Measurements from ENCODE around the gene XKR8.

DNA sequence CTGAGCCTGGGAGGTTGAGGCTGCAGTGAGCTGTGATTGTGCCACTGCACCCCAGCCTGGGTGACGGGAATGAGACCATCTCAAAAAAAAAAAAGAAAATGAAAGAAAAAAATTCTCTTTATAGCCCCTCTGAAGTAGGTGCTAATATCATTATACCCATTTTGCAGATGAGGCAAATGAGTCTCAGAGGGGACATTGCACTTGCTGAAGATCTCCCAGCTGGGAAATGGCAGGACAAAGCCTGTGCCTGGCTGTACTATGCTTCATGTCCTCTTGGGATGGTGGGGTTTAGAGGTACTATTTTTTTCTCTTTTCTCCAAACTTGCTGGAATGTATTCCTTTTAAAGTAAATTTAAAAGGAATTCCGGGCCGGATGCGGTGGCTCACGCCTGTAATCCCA is 23.4 kb upstream of the XKR8 start:
- TF ChIP-seq, protein P1, sequence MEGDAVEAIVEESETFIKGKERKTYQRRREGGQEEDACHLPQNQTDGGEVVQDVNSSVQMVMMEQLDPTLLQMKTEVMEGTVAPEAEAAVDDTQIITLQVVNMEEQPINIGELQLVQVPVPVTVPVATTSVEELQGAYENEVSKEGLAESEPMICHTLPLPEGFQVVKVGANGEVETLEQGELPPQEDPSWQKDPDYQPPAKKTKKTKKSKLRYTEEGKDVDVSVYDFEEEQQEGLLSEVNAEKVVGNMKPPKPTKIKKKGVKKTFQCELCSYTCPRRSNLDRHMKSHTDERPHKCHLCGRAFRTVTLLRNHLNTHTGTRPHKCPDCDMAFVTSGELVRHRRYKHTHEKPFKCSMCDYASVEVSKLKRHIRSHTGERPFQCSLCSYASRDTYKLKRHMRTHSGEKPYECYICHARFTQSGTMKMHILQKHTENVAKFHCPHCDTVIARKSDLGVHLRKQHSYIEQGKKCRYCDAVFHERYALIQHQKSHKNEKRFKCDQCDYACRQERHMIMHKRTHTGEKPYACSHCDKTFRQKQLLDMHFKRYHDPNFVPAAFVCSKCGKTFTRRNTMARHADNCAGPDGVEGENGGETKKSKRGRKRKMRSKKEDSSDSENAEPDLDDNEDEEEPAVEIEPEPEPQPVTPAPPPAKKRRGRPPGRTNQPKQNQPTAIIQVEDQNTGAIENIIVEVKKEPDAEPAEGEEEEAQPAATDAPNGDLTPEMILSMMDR (IDR thresholded peaks at IDR 0.05; ENCODE audit: low read depth, low read length) = no peak
- TF ChIP-seq EZH2phosphoT487 (IDR thresholded peaks at IDR 0.05; ENCODE audit: low read depth) = no peak

Data from OCI-LY3 (cell line).